Stomach (tissue), 9 donors: ENCODE data around the gene ANTKMT. TPM values are rescaled to one million over a fixed set of nuclear protein-coding genes. Genes with fewer than 3 reads are reported as not detected.

Source experiments
- DNase-seq, 2 donors: peaks; one replicate each; pipeline versions ENCODE4 v3.0.0 to v3.0.0-alpha.2; 2013 to 2019
- H3K27ac ChIP-seq, 5 donors: fragments of 200-600 bp in 4 of 5; sonication (generic) in 4 of 5; one replicate each; pipeline ENCODE4 v1.5.1; 2013 to 2019; ENCODE audit warnings: mild to moderate bottlenecking in 1 of 5, moderate library complexity in 1 of 5
- H3K27me3 ChIP-seq, 3 donors: fragments of 200-600 bp; sonication (generic); one replicate each; pipeline ENCODE4 v1.5.1; 2017 to 2019; ENCODE audit warnings: mixed run types in 1 of 3
- H3K36me3 ChIP-seq, 4 donors: fragments of 200-600 bp; sonication (generic); 1 replicate in 3 of 4; 2 replicates in 1 of 4; pipeline ENCODE4 v1.5.1; 2016 to 2019
- H3K4me1 ChIP-seq, 4 donors: fragments of 200-600 bp; sonication (generic); one replicate each; pipeline ENCODE4 v1.5.1; 2016 to 2019
- H3K4me3 ChIP-seq, 4 donors: fragments of 200-600 bp; sonication (generic) in 3 of 4; one replicate each; pipeline ENCODE4 v1.5.1; 2016 to 2019; ENCODE audit warnings: mild to moderate bottlenecking in 1 of 4
- H3K9me3 ChIP-seq, 4 donors: fragments of 200-600 bp; sonication (generic); one replicate each; pipeline ENCODE4 v1.5.1; 2016 to 2019
- EP300 ChIP-seq: sonication (generic); formaldehyde crosslinking; IDR thresholded peaks from one replicate; pipeline ENCODE4 v1.6.1; 2017; ENCODE audit warnings: antibody characterized with exemption
- POLR2A ChIP-seq, 4 donors: fragments of 450-650 bp; IDR thresholded peaks; one replicate each; pipeline ENCODE4 v1.6.1; 2016; ENCODE audit warnings: antibody characterized with exemption in 4 of 4, control low read depth in 2 of 4, mild to moderate bottlenecking in 1 of 4, moderate library complexity in 1 of 4
- POLR2AphosphoS5 ChIP-seq, 3 donors: sonication (generic); formaldehyde crosslinking; IDR thresholded peaks; one replicate each; pipeline ENCODE4 v1.6.1; 2016; ENCODE audit warnings: antibody characterized with exemption in 3 of 3
- WGBS, 5 donors: extraction: QIAGEN DNeasy Blood & Tissue Kit in 3 of 5; methylation state at CpG; one replicate each; pipeline versions ENCODE4 v1.1.5 to v1.1.7; 2013 to 2018; 5-methylcytosine and 5-hydroxymethylcytosine counted together
- intact Hi-C: fragments of 100-400 bp; cut with DNase I; formaldehyde crosslinking; loops from one replicate; pipeline ENCODE4 v1.15.1; 2023; ENCODE audit warnings: low total_unique reads
- polyA plus RNA-seq, 3 donors: library from polyadenylated mRNA; stranded (reverse); fragments of 200-250 nt; gene quantifications; one replicate each; pipeline ENCODE4 v1.2.3, GENCODE V29; 2013
- total RNA-seq, 5 donors: library from RNA; depleted of rRNA; stranded (reverse); fragments of >200 nt; gene quantifications; one replicate each; pipeline versions ENCODE4 v1.1.0 to v1.2.3, GENCODE V29; 2014 to 2016
- TF ChIP-seq, protein P1 (sequence below), 7 experiments: fragments of 450-650 bp in 4 of 7; fragments of 200-600 bp in 3 of 7; sonication (generic) in 3 of 7; IDR thresholded peaks; one replicate each; pipeline ENCODE4 v1.5.1; 2016 to 2019; ENCODE audit warnings: antibody characterized with exemption in 7 of 7, control low read depth in 2 of 7, mild to moderate bottlenecking in 1 of 7
- donor health status: healthy with polysubstance abuse.
- donor health status: Bipolar disorder and iron deficiency.
- donor health status: healthy.

The ANTKMT gene
- total and polyA plus RNA-seq, 8 donors, result 9.7 to 602 (median 51.5) TPM

GRCh38 chr16:708959-709358 is 12.0 kb upstream of the ANTKMT start:
- Histone ChIP-seq H3K27ac (no peak overlapping the region), H3K4me3 (no peak overlapping the region), H3K9me3 (no peaks in the 10 kb centered on the region), H3K27me3 (peaks cover 50 to 94% (median 73%) of the 10 kb centered on the region in 3 donors), H3K4me1 (peaks cover 7 to 39% (median 26%) of the 10 kb centered on the region in 4 donors), H3K36me3 (no peaks in the 10 kb centered on the region)
- 63 to 90% (median 78%) methylated on average over 2 to 4 of the region's 4 CpGs for WGBS, 5 donors
- DNase-seq, result no peak
- TF ChIP-seq POLR2A (IDR thresholded peaks at IDR 0.05) (no peak), EP300 (no peak), POLR2AphosphoS5 (IDR thresholded peaks at IDR 0.05) (no peak)
- TF ChIP-seq, protein P1, sequence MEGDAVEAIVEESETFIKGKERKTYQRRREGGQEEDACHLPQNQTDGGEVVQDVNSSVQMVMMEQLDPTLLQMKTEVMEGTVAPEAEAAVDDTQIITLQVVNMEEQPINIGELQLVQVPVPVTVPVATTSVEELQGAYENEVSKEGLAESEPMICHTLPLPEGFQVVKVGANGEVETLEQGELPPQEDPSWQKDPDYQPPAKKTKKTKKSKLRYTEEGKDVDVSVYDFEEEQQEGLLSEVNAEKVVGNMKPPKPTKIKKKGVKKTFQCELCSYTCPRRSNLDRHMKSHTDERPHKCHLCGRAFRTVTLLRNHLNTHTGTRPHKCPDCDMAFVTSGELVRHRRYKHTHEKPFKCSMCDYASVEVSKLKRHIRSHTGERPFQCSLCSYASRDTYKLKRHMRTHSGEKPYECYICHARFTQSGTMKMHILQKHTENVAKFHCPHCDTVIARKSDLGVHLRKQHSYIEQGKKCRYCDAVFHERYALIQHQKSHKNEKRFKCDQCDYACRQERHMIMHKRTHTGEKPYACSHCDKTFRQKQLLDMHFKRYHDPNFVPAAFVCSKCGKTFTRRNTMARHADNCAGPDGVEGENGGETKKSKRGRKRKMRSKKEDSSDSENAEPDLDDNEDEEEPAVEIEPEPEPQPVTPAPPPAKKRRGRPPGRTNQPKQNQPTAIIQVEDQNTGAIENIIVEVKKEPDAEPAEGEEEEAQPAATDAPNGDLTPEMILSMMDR (IDR thresholded peaks at IDR 0.05), result no peak
- intact Hi-C loops, result no loop called here

GRCh38 chr16:709566-710499 is 11.1 kb upstream of the ANTKMT start:
- Histone ChIP-seq H3K9me3 (no peaks in the 10 kb centered on the region), H3K27me3 (peaks cover 45 to 94% (median 70%) of the 10 kb centered on the region in 3 donors), H3K4me1 (peaks cover 12 to 45% (median 32%) of the 10 kb centered on the region in 4 donors), H3K36me3 (no peaks in the 10 kb centered on the region), H3K4me3 (no peak overlapping the region), H3K27ac (no peak overlapping the region)
- WGBS, 5 donors, result 15 to 22% (median 20%) methylated on average over 14 to 30 of the region's 30 CpGs
- intact Hi-C loops, result loop anchor here (5.0 kb wide), 2 partner anchors 72 to 342 kb away; no protein-coding TSS in a partner anchor
- DNase-seq, result peak in 1 of 2 donors; percentile 90
- TF ChIP-seq POLR2AphosphoS5 (IDR thresholded peaks at IDR 0.05) (no peak), EP300 (no peak), POLR2A (IDR thresholded peaks at IDR 0.05) (no peak)
- TF ChIP-seq, protein P1 (IDR thresholded peaks at IDR 0.05), result no peak

DNA sequence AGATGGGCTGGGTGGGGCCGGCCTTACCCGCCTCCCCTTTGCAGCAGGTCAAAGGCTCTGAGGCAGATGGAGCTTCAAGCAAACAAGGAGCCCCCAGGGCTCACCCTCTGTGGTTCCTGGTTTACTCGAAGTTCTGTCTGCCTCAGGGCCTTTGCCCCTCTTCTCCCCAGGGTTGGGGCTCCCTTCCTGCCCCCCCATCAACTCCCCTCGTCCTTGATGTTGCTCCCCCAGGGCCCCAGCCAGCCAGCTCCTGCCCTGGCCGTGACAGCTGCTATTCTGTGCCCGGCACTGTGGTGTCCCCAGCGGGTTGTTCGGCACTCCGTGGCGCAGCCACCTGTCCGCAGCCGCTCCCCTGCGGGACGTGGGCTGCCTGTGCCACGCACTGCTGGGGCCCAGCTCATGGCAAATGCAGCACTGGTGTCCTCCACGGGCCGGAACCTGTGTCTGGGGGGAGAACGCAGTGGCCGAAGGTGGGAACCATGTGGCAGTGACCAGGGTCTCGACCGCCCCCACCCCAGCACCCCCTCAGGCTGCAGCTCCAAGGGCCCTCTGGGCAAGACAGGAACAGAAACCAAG is 10.4 kb upstream of the ANTKMT start:
- Histone ChIP-seq H3K4me1 (peaks cover 17 to 42% (median 33%) of the 10 kb centered on the region in 4 donors), H3K9me3 (no peaks in the 10 kb centered on the region), H3K4me3 (no peak overlapping the region), H3K27ac (peak overlapping the region in 1 of 5 donors; percentile 20), H3K27me3 (peaks cover 40 to 90% (median 62%) of the 10 kb centered on the region in 3 donors), H3K36me3 (no peaks in the 10 kb centered on the region)
- intact Hi-C loops, result loop anchor here (5.0 kb wide), 2 partner anchors 72 to 342 kb away; no protein-coding TSS in a partner anchor
- WGBS, 5 donors, result 61 to 80% (median 68%) methylated on average over 13 to 21 of the region's 21 CpGs
- TF ChIP-seq, protein P1 (IDR thresholded peaks at IDR 0.05), result no peak
- TF ChIP-seq POLR2AphosphoS5 (IDR thresholded peaks at IDR 0.05) (no peak), EP300 (no peak), POLR2A (IDR thresholded peaks at IDR 0.05) (no peak)
- DNase-seq, result no peak

DNA sequence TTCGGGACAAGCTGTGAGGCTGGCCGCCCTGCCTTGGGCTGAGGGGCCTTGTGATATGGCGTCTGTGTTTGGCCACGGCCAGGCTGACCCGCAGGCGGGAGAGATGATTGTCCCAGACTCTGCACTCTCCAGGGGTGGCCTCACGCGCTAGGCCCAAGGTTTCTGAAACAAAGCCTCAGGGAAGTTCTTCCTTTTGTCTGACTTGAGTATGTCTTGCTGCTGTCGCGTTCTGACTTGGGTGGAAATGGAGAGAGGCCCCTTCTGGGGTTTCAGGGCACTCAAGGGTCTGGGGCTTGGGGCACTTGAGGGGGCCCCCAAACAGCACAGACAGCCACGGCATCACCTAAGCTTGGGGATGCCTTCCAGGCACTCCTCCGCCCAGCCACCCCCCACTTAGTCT is 9.9 kb upstream of the ANTKMT start:
- 70 to 82% (median 71%) methylated on average over 11 to 12 of the region's 12 CpGs for WGBS, 5 donors
- no peak for TF ChIP-seq POLR2AphosphoS5 (IDR thresholded peaks at IDR 0.05)
- TF ChIP-seq, protein P1 (IDR thresholded peaks at IDR 0.05), result no peak
- no peak for TF ChIP-seq EP300
- no peak for TF ChIP-seq POLR2A (IDR thresholded peaks at IDR 0.05)
- Histone ChIP-seq H3K27me3 (peaks cover 39 to 90% (median 60%) of the 10 kb centered on the region in 3 donors), H3K9me3 (no peaks in the 10 kb centered on the region), H3K36me3 (no peaks in the 10 kb centered on the region), H3K4me3 (no peak overlapping the region), H3K4me1 (peaks cover 20 to 43% (median 35%) of the 10 kb centered on the region in 4 donors), H3K27ac (no peak overlapping the region)
- intact Hi-C loops, result loop anchor here (5.0 kb wide), 2 partner anchors 71 to 341 kb away; no protein-coding TSS in a partner anchor
- no peak for DNase-seq
